ENCODE measurements around the gene SEMA4D.

GRCh38 chr9:89435071-89435823 is 62.7 kb downstream of the SEMA4D start:
- TF ChIP-seq CTCF (IDR thresholded peaks at IDR 0.05; ENCODE audit: low read depth, low read length) (no peak), EZH2phosphoT487 (IDR thresholded peaks at IDR 0.05; ENCODE audit: low read depth) (no peak)
